22Rv1 (cell line): ENCODE results near the gene ACOX3.

Experiments used
- ZFX ChIP-seq: fragments of 450-650 bp; IDR thresholded peaks from 2 replicates; pipeline ENCODE4 v1.6.1; 2017; ENCODE audit warnings: antibody characterized with exemption, borderline replicate concordance
- TF ChIP-seq, protein P1 (sequence below): fragments of 450-650 bp; IDR thresholded peaks from 2 replicates; pipeline ENCODE4 v1.5.1; 2017; ENCODE audit warnings: mild to moderate bottlenecking

DNA sequence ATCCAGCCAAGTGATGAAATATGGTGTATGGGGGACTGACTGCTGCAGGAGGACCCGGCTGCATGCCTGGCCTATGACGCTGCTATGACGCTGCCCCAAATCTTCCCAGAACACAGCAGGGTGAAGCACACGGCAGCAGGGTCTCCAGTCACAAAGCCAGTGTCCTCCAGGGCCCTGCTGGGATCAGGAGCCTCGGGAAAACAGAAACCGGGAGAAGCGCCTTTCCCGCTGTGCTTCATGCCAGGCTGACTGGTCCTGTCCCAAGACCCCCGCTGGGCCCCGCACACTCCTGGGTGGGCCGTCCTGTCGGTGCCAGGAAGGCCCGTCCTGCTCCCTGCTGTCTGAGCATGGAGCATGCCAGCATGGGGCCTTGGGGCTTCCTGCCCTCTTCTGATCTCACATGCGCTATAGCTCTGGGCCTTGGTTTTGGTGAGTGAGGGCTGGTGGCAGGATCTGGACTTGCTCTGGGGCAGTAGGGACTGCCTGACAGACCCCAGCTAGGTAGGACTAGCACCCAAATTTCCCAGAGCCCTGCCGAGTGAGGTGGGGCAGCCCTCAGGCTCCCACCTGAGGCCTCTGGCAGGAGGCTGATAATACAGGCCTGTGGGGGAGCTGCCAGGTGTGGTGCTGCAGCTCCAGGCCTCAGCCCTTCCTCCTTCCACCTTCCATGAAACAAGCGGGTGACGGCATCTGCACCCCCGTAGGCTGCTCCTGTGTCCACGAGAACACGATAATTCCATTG is 64.0 kb downstream of the ACOX3 start:
- TF ChIP-seq, protein P1, sequence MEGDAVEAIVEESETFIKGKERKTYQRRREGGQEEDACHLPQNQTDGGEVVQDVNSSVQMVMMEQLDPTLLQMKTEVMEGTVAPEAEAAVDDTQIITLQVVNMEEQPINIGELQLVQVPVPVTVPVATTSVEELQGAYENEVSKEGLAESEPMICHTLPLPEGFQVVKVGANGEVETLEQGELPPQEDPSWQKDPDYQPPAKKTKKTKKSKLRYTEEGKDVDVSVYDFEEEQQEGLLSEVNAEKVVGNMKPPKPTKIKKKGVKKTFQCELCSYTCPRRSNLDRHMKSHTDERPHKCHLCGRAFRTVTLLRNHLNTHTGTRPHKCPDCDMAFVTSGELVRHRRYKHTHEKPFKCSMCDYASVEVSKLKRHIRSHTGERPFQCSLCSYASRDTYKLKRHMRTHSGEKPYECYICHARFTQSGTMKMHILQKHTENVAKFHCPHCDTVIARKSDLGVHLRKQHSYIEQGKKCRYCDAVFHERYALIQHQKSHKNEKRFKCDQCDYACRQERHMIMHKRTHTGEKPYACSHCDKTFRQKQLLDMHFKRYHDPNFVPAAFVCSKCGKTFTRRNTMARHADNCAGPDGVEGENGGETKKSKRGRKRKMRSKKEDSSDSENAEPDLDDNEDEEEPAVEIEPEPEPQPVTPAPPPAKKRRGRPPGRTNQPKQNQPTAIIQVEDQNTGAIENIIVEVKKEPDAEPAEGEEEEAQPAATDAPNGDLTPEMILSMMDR: no peak
- TF ChIP-seq ZFX: no peak
